Measurements from ENCODE around the gene MED27. TPM values are rescaled to one million over a fixed set of nuclear protein-coding genes. Genes with fewer than 3 reads are reported as not detected.

MED27 gene
- total and polyA plus RNA-seq, 2 of the 13 experiments (the other 11 are each of a cell fraction or from before 2014, with no cell fraction given) = 16.9 to 19.0 TPM

DNA sequence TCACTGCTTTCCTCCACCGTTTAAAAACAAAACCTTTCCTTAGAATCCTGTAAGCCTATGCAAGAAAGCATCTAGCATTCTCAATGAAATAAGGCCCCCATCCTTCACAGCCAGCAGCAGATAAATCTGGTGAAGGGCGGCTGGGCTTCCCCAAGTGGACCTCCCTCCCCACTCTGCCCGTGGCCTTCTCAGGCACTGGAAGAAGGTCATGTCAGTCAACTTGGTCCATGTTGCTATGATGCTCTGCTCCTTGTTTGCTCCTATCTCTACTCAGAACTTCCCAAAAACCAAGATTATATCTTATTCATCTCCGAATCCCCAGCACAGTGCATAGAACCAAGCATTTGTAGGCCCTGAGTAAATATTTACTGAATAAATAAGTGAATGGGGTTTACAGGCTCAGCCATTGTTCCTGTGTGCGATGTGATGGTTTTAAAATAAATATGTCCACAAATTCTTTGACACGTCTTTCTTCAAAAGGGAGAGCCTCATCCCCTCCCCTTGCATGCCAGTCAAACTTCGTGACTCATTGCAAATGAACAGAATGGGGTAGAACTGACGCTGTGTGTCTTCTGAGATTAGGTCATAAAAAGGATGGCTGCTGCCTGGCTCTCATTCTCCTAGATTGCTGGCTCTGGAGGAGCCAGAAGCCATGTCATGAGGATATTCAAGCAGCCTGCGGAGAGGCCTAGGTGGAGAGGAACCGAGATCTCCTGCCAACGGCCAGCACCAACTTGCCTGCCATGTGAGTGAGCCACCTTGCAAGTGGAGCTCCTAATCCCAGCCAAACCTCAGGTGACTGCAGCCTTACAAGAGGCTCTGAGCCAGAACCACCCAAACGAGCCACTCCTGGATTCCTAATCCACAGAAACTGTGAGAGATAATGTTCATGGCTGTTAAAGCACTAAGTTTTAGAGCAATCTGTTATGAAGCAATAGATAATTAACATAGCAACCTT lies 70.5 kb downstream of the MED27 start (continued):
- TF ChIP-seq, protein P1, sequence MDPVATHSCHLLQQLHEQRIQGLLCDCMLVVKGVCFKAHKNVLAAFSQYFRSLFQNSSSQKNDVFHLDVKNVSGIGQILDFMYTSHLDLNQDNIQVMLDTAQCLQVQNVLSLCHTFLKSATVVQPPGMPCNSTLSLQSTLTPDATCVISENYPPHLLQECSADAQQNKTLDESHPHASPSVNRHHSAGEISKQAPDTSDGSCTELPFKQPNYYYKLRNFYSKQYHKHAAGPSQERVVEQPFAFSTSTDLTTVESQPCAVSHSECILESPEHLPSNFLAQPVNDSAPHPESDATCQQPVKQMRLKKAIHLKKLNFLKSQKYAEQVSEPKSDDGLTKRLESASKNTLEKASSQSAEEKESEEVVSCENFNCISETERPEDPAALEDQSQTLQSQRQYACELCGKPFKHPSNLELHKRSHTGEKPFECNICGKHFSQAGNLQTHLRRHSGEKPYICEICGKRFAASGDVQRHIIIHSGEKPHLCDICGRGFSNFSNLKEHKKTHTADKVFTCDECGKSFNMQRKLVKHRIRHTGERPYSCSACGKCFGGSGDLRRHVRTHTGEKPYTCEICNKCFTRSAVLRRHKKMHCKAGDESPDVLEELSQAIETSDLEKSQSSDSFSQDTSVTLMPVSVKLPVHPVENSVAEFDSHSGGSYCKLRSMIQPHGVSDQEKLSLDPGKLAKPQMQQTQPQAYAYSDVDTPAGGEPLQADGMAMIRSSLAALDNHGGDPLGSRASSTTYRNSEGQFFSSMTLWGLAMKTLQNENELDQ (CRISPR knock-in tag; IDR thresholded peaks at IDR 0.05; ENCODE audit: borderline replicate concordance) = no peak
- TF ChIP-seq ZNF572 (CRISPR knock-in tag; IDR thresholded peaks at IDR 0.05) (no peak), PRMT3 (CRISPR knock-in tag; IDR thresholded peaks at IDR 0.05; ENCODE audit: borderline replicate concordance, low read depth) (no peak), NCOA5 (CRISPR knock-in tag; IDR thresholded peaks at IDR 0.05) (no peak), RFXAP (CRISPR knock-in tag; IDR thresholded peaks at IDR 0.05; ENCODE audit: borderline replicate concordance) (no peak), ZNF292 (CRISPR knock-in tag; IDR thresholded peaks at IDR 0.05; ENCODE audit: borderline replicate concordance, low read depth) (no peak), ZNF629 (CRISPR knock-in tag; conservative IDR thresholded peaks at IDR 0.05) (no peak), BORCS8-MEF2B (CRISPR knock-in tag; IDR thresholded peaks at IDR 0.05) (no peak), FOXA3 (CRISPR knock-in tag; IDR thresholded peaks at IDR 0.05) (peak; percentile 68), ZNF75D (CRISPR knock-in tag; IDR thresholded peaks at IDR 0.05; ENCODE audit: borderline replicate concordance) (no peak), HMG20A (CRISPR knock-in tag; IDR thresholded peaks at IDR 0.05; ENCODE audit: borderline replicate concordance) (no peak), TBX2 (CRISPR knock-in tag; IDR thresholded peaks at IDR 0.05; ENCODE audit: borderline replicate concordance) (peak; percentile 57; the same call in 1 of the 2 replicates), EP300 (IDR thresholded peaks at IDR 0.05; ENCODE audit: low read depth in 2 of 2, low read length in 2 of 2) (peak in 1 of 2 experiments; percentile 28; a peak in 1 of 4 replicates), EP300 (CRISPR knock-in tag; IDR thresholded peaks at IDR 0.05; ENCODE audit: borderline replicate concordance) (no peak), TBX3 (IDR thresholded peaks at IDR 0.05; ENCODE audit: borderline replicate concordance) (peak; percentile 92)
- TF ChIP-seq, protein P2, sequence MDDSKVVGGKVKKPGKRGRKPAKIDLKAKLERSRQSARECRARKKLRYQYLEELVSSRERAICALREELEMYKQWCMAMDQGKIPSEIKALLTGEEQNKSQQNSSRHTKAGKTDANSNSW (CRISPR knock-in tag; IDR thresholded peaks at IDR 0.05; ENCODE audit: borderline replicate concordance) = no peak
- TF ChIP-seq, protein P3, sequence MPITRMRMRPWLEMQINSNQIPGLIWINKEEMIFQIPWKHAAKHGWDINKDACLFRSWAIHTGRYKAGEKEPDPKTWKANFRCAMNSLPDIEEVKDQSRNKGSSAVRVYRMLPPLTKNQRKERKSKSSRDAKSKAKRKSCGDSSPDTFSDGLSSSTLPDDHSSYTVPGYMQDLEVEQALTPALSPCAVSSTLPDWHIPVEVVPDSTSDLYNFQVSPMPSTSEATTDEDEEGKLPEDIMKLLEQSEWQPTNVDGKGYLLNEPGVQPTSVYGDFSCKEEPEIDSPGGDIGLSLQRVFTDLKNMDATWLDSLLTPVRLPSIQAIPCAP (CRISPR knock-in tag; IDR thresholded peaks at IDR 0.05; ENCODE audit: low read depth) = no peak
- TF ChIP-seq, protein P4, sequence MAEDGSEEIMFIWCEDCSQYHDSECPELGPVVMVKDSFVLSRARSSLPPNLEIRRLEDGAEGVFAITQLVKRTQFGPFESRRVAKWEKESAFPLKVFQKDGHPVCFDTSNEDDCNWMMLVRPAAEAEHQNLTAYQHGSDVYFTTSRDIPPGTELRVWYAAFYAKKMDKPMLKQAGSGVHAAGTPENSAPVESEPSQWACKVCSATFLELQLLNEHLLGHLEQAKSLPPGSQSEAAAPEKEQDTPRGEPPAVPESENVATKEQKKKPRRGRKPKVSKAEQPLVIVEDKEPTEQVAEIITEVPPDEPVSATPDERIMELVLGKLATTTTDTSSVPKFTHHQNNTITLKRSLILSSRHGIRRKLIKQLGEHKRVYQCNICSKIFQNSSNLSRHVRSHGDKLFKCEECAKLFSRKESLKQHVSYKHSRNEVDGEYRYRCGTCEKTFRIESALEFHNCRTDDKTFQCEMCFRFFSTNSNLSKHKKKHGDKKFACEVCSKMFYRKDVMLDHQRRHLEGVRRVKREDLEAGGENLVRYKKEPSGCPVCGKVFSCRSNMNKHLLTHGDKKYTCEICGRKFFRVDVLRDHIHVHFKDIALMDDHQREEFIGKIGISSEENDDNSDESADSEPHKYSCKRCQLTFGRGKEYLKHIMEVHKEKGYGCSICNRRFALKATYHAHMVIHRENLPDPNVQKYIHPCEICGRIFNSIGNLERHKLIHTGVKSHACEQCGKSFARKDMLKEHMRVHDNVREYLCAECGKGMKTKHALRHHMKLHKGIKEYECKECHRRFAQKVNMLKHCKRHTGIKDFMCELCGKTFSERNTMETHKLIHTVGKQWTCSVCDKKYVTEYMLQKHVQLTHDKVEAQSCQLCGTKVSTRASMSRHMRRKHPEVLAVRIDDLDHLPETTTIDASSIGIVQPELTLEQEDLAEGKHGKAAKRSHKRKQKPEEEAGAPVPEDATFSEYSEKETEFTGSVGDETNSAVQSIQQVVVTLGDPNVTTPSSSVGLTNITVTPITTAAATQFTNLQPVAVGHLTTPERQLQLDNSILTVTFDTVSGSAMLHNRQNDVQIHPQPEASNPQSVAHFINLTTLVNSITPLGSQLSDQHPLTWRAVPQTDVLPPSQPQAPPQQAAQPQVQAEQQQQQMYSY (CRISPR knock-in tag; IDR thresholded peaks at IDR 0.05) = no peak
- TF ChIP-seq, protein P5, sequence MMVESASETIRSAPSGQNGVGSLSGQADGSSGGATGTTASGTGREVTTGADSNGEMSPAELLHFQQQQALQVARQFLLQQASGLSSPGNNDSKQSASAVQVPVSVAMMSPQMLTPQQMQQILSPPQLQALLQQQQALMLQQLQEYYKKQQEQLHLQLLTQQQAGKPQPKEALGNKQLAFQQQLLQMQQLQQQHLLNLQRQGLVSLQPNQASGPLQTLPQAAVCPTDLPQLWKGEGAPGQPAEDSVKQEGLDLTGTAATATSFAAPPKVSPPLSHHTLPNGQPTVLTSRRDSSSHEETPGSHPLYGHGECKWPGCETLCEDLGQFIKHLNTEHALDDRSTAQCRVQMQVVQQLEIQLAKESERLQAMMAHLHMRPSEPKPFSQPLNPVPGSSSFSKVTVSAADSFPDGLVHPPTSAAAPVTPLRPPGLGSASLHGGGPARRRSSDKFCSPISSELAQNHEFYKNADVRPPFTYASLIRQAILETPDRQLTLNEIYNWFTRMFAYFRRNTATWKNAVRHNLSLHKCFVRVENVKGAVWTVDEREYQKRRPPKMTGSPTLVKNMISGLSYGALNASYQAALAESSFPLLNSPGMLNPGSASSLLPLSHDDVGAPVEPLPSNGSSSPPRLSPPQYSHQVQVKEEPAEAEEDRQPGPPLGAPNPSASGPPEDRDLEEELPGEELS (CRISPR knock-in tag; IDR thresholded peaks at IDR 0.05) = peak; percentile 48
